ENCODE measurements around the gene CACNA1E.
"Not testable (repeated sequence)": the region's sequence is repeated elsewhere in the genome, so short reads cannot be mapped to it uniquely, and the experiment has no call there.

DNA sequence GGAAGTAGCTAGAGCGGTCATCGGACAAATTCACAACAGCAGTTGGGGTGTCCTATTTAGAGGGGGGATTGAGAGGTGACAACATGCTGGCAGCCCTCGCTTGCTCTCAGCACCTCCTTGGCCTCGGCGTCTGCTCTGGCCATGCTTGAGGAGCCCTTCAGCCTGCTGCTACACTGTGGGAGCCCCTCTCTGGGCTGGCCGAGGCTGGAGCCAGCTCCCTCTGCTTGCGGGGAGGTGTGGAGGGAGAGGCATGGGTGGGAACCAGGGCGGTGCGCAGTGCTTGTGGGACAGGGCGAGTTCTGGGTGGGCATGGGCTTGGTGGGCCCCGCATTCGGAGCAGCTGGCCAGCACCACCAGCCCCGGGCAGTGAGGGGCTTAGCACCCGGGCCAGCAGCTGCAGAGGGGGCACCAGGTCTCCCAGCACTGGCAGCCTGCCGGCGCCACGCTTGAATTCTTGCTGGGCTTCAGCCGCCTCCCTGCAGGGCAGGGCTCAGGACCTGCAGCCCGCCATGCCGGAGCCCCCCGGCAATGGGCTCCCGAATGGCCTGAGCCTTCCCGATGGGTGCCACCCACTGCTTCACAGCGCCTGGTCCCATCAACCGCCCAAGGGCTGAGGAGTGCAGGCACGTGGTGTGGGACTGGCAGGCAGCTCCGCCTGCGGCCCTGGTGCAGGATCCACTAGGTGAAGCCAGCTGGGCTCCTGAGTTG is 349.0 kb downstream of the CACNA1E start:
- not testable (repeated sequence) for TF ChIP-seq POLR2A (IDR thresholded peaks at IDR 0.05; ENCODE audit: extremely low read depth, insufficient read length); MAX (IDR thresholded peaks at IDR 0.05; ENCODE audit: low read depth, low read length)
- TF ChIP-seq, protein P1, sequence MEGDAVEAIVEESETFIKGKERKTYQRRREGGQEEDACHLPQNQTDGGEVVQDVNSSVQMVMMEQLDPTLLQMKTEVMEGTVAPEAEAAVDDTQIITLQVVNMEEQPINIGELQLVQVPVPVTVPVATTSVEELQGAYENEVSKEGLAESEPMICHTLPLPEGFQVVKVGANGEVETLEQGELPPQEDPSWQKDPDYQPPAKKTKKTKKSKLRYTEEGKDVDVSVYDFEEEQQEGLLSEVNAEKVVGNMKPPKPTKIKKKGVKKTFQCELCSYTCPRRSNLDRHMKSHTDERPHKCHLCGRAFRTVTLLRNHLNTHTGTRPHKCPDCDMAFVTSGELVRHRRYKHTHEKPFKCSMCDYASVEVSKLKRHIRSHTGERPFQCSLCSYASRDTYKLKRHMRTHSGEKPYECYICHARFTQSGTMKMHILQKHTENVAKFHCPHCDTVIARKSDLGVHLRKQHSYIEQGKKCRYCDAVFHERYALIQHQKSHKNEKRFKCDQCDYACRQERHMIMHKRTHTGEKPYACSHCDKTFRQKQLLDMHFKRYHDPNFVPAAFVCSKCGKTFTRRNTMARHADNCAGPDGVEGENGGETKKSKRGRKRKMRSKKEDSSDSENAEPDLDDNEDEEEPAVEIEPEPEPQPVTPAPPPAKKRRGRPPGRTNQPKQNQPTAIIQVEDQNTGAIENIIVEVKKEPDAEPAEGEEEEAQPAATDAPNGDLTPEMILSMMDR (IDR thresholded peaks at IDR 0.05; ENCODE audit: low read depth, low read length): not testable (repeated sequence)
